LoVo (cell line): ENCODE measurements around the gene GNB3.
"Not testable (repeated sequence)": the region's sequence is repeated elsewhere in the genome, so short reads cannot be mapped to it uniquely, and the experiment has no call there.

ENCODE experiments used
- DNase-seq: peaks from one replicate; pipeline ENCODE4 v3.0.0-alpha.2; 2016; ENCODE audit warnings: low spot score

The GNB3 gene

DNA sequence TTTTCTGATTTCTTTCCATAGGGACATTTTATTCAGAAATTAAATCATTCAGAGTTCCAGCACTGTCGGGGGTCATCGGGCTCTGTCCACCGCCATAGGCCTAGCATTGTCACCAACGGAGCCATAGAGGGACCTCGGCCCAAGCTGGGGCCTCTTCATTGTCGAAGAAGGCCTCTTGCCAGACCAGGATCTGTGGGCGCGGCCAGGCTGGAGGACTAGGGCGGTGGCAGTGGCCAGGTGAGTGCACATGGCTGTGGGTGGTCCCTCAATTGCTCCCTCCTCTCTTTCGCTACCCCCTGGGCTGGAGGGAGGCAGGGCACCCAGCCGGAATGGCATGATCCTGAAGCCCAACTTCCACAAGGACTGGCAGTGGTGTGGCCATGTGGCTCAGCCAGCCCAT, 43.0 kb downstream of the GNB3 start:
- no peak for DNase-seq

- no peak for DNase-seq
These were observed 43.8 kb downstream of the GNB3 start for GRCh38 chr12:6884539-6884938.

GRCh38 chr12:6886206-6886999, 45.7 kb downstream of the GNB3 start:
- DNase-seq: not testable (repeated sequence)

DNA sequence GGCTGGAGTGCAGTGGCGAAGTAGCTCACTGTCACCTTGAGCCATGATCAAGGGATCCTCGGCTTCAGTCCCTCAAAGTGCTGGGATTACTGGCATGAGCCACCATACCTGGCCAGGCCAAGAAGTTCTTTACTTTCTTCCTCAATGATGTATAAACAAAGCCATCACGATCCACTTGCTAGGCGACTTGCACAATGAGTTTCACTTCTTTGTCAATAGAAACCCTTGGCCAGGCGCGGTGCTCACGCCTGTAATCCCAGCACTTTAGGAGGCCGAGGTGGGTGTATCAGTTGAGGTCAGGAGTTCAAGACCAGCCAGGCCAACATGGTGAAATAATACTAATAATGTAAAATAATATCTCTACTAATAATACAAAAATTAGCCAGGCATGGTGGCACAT, 46.7 kb downstream of the GNB3 start:
- DNase-seq: no peak

DNA sequence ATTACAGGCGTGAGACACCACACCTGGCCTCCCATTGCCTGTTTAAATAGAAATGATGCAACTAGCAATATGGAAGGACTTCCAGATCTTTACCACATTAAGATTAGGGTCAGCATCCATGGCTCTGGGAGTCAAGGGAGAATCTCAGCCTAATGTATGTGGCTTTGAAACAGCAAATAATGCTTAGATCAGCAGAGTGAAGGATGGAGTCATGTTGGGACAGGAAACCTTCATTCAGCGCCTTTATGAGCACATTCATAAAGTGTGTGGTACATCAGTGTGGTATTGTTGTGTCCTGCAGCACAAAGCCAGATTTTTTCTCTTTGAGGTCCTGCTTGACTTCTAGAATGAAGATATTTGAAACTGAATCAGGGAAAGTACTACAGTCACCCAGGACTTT, 47.6 kb downstream of the GNB3 start:
- no peak for DNase-seq

GRCh38 chr12:6888794-6889193, 48.1 kb downstream of the GNB3 start:
- DNase-seq: not testable (repeated sequence)

- not testable (repeated sequence) for DNase-seq
These were observed 49.2 kb downstream of the GNB3 start for GRCh38 chr12:6889775-6890573.

DNA sequence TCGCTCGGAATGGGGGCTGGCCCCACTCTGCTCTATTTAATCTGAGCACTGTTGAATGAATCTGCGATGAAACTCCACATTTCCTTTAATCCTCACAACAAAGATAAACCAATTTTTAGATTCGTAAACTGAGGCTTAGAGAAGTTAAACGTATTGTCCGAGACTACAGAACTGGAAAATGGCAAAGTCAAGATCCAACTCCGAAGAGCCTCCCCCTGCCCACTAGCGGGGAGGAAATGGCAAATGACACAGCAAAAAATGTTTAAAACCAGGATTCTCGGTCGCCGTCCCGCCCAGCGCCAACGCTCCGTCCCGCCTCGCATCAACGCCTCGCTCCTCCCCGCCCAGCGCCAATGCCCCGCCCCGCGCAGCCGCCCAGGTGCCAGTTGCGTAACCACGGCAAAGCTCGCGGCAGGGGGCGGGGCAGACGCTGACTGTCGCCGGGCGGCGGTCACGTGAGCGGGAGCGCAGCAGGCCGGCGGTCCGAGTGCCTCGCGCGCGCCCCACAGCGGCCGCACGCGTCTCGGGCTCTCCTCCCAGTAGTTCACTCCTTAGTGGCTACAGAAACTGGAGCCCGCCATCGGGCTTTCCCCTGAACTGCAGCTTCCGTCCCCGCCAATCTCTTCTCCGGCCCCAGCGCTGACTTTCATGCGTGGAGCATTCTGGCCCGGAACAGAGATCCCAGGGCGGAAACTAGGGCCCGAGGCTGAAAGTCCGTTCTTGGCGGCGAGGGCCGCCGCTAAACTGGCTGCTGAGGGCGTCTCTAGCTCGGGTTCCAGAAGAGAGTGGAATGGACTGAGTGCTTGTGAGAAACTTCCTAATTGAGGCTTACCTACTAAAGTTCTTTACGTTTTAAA, 50.3 kb downstream of the GNB3 start:
- peak; percentile 100 for DNase-seq

DNA sequence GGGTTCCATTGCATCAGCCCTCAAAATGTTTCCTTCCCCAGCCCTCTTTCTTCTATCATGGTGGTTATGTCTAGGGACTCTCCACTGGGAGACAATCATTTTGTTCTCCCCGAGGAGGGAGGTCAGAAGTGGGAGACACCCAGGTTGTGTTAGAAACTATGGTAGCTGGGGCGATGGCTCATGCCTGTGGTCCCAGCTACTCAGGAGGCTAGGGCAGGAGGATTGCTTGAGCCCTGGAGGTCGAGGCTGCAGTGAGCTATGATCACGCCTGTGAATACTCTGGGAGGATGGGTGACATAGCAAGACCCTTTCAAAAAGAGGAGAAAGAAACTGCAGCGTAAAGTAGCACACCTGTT, 50.9 kb downstream of the GNB3 start:
- DNase-seq: no peak

- DNase-seq: not testable (repeated sequence)
These were observed 52.0 kb downstream of the GNB3 start for GRCh38 chr12:6892683-6893082.

GRCh38 chr12:6894321-6894720, 53.6 kb downstream of the GNB3 start:
- DNase-seq: no peak
